Measurements from ENCODE around the gene DAW1.

The DAW1 gene

DNA sequence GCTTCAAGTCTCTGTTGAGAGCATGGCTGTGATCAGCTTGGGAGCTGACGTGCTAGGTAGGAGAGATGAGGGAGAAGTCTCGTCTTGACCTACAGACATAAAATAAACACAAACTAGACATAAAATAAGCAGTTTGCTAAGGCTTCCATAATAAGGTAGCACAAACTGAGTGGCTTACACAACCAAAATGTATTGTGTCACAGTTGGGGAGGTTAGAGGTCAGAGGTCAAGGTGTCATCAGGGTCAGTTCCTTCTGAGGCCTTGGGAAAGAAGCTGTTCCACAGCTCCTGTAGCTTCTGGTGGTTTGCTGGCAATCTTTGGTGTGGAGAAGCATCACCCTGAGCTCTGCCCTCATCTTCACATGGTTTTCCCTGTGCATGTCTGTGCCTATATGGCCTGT lies 20.2 kb downstream of the DAW1 start:
- TF ChIP-seq CTCF (conservative IDR thresholded peaks at IDR 0.05; ENCODE audit: control insufficient read depth, insufficient read depth, low read depth, low read length), result no peak
- no peak for DNase-seq (ENCODE audit: low read depth)
- no peak overlapping the region for H3K4me3 ChIP-seq (ENCODE audit: control insufficient read depth, low read depth, low read length)

- no peak for TF ChIP-seq CTCF (conservative IDR thresholded peaks at IDR 0.05; ENCODE audit: control insufficient read depth, insufficient read depth, low read depth, low read length)
- no peak for DNase-seq (ENCODE audit: low read depth)
- no peak overlapping the region for H3K4me3 ChIP-seq (ENCODE audit: control insufficient read depth, low read depth, low read length)
Observed at GRCh38 chr2:227903381-227903780, 31.9 kb downstream of the DAW1 start.

GRCh38 chr2:227906991-227907390 lies 35.6 kb downstream of the DAW1 start:
- TF ChIP-seq CTCF (conservative IDR thresholded peaks at IDR 0.05; ENCODE audit: control insufficient read depth, insufficient read depth, low read depth, low read length), result no peak
- DNase-seq (ENCODE audit: low read depth), result peak; percentile 6
- no peak overlapping the region for H3K4me3 ChIP-seq (ENCODE audit: control insufficient read depth, low read depth, low read length)

DNA sequence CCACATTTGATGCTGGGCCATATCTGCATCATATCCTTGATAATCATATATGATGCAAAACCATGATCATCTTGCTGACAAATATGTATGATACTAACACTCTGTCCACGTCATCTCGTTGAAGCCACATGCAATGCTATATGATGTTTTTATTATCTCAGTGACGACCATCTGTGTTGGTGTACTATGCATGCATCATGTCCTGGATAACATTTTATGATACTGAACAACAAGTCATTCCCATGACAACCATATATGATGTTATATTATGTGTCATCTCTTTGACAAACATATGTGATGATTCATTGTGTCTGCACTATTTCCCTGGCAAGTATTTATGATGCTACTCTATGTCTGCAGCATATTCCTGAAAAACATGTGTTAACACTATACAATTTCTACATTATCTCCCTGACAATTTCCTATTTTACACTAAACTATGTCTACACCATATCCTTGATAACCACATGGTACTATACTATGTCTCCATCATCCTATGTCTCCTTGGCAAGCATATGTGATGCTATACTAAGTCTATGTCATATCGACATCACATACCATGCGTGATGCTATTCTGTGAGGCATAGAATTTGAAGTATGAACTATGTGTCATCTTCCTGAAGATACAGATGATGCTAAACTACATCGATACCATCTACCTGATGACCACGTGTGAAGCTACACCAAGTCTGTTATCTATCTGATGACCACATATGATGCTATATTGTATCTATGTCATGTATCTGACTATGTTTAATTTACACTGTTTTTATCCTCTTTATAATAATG lies 37.0 kb downstream of the DAW1 start:
- peak; percentile 79 for DNase-seq (ENCODE audit: low read depth)

DNA sequence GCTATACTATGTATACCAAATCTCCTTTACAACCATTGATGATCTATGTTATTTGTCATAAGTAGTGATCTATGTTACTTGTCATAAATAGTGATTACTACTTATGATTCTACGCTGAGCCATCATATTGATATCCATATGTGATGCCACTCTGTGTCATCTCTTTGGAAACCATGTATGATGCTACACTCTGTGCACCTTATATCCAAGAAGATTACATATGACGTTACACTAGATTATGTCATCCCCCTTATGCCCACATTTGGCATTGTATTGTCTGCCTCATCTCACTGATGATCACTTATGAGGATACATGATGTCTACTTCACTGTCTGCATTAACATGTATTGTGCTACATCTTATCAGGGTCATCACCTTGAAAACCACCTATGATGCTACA lies 42.9 kb downstream of the DAW1 start:
- TF ChIP-seq CTCF (conservative IDR thresholded peaks at IDR 0.05; ENCODE audit: control insufficient read depth, insufficient read depth, low read depth, low read length), result no peak
- no peak for DNase-seq (ENCODE audit: low read depth)
- no peak overlapping the region for H3K4me3 ChIP-seq (ENCODE audit: control insufficient read depth, low read depth, low read length)

More for the DNA sequence above, 37.0 kb downstream of the DAW1 start:
- H3K4me3 ChIP-seq (ENCODE audit: control insufficient read depth, low read depth, low read length), result no peak overlapping the region
- TF ChIP-seq CTCF (conservative IDR thresholded peaks at IDR 0.05; ENCODE audit: control insufficient read depth, insufficient read depth, low read depth, low read length), result no peak

DNA sequence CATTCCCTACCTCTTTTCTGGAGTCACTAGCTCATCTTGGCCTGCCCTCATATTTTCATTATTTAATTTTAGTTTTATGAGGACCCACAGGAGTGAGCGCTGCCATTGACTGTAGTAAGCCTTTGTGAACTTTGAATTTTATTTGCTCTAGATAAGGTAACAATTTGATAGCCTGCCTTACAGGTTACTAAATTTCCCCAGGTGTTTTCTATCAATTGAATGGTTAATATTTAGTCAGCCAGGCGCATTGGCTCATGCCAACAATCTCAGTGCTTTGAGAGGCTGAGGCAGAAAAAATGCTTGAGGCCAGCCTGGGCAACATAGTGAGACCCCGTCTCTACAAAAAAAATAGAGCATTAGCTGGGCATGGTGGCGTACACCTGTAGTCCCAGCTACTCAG lies 50.2 kb downstream of the DAW1 start:
- no peak for DNase-seq (ENCODE audit: low read depth)
- no peak overlapping the region for H3K4me3 ChIP-seq (ENCODE audit: control insufficient read depth, low read depth, low read length)
- TF ChIP-seq CTCF (conservative IDR thresholded peaks at IDR 0.05; ENCODE audit: control insufficient read depth, insufficient read depth, low read depth, low read length), result no peak
